ENCODE data around the gene TNIP1.

TNIP1 gene

DNA sequence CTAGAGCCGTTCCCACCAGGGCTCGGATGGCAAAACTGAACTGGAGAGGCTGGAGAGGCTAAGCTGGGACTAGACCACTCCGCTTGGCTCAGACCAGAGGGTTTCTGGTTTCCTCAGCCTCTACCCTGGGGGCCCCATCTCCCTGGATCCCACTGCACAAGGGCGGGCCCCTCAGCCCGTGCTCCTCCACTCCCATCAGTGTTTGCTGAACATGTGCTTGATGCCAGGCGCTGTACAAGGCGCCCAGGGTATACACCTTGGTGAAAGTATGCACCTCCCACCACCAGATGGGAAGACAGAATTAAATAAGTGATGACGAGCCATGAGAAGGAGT lies 42.5 kb downstream of the TNIP1 start:
- DNase-seq: no peak

- DNase-seq: no peak
Observed at GRCh38 chr5:151037561-151038411, 43.0 kb downstream of the TNIP1 start.

GRCh38 chr5:151036556-151036955 lies 44.3 kb downstream of the TNIP1 start:
- peak; percentile 70 for DNase-seq

GRCh38 chr5:151034422-151035379 lies 46.1 kb downstream of the TNIP1 start:
- DNase-seq: no peak

DNA sequence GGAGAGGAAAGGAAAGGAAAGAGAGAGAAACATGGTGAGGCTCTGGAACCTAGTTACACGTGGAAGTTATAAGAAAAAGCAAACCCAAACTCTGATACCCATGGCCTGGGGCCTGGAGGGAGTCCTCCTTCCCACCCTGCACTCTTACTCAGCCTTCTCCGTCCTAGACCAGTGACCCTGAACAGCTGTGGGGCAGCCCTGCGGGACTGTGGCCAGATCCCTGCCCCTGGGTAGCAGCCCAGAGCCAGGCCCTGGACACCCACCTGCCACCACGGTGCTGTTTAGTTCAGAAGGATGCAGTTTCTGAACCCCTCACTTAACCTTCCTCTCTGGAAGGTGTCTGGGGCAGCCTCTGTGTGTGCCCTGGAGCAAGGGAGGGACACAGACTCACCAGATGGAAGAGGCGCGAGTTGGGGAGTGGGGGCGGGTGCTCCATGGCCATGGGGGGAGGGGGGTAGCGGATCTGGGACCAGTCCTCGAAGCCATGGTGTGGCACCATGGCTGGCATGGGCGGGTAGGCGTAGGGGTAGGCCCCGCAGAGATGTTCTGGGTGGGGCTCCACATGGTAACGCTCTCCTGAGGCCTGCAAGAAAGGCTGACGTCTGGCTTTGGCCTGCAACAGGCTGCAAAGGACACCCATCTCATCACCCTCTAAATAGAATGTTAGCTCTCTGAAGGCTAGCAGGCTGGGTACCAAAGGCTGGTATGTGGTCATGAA lies 47.5 kb downstream of the TNIP1 start:
- DNase-seq: no peak

GRCh38 chr5:151031554-151031953 lies 49.3 kb downstream of the TNIP1 start:
- DNase-seq: no peak

DNA sequence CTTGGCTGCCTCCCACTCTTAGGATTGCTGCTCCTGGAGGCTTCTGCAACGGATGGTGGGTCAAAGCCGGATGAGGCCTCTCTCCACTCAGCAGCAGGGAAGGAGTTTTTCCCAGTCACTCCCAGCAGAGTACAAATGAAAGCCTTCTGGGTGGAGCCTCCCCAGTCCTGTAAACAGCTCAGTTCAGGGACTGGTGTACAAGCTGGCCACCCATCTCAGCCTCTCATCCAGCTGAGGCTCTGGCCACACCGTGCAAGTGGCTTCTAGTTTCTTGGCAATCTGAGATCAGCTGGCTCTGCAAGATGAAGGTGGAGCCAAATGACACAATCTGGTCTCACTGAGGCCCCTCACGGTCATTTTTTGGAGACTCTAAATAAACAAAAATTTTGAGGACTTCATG lies 50.5 kb downstream of the TNIP1 start:
- DNase-seq: no peak

DNA sequence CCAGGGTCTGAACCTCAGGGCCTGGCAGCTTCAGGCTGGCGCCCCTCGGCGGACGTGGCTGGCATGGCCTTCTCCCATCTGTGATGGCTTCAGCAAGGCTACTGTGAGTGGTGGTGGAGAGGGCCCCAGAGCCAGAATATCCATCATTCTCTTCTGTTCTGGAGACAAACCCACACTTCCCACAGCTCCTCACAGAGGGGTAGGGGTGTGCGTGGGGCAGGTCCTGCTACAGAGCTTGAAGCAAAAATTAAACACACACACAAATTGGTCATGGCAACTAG lies 50.8 kb downstream of the TNIP1 start:
- DNase-seq: no peak

GRCh38 chr5:151029179-151030055 lies 51.4 kb downstream of the TNIP1 start:
- DNase-seq: no peak

- DNase-seq: no peak
Observed at GRCh38 chr5:151028717-151029116, 52.1 kb downstream of the TNIP1 start.

- DNase-seq: no peak
Observed at GRCh38 chr5:151027961-151028479, 52.8 kb downstream of the TNIP1 start.

- DNase-seq: no peak
Observed at GRCh38 chr5:151026679-151027078, 54.2 kb downstream of the TNIP1 start.

DNA sequence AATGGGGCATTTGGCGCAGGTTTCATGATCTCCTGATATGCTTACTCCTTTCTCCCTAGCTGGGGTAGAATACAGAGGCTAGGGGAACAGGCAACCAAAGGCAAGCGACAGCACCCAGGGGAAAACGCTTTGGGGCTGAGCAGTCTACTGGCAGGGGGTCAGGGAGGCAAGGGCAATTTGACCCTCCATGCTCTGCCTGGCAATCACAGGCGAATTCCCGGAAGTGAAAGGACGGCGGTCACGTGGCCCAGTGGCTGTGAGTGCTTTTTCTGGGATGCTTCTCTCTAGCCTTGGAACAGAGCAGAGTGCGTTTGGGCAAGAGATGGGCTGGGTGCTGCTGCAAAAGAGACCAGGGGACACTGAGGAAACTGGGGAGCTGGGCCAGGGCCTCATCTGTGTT lies 54.7 kb downstream of the TNIP1 start:
- DNase-seq: no peak

GRCh38 chr5:151025250-151025606 lies 55.6 kb downstream of the TNIP1 start:
- no peak for DNase-seq

- DNase-seq: no peak
Observed at GRCh38 chr5:151024440-151025249, 56.2 kb downstream of the TNIP1 start.

- no peak for DNase-seq
Observed at GRCh38 chr5:151023651-151024050, 57.2 kb downstream of the TNIP1 start.

- DNase-seq: no peak
Observed at GRCh38 chr5:151023047-151023615, 57.7 kb downstream of the TNIP1 start.

GRCh38 chr5:151022511-151023018 lies 58.3 kb downstream of the TNIP1 start:
- no peak for DNase-seq

DNA sequence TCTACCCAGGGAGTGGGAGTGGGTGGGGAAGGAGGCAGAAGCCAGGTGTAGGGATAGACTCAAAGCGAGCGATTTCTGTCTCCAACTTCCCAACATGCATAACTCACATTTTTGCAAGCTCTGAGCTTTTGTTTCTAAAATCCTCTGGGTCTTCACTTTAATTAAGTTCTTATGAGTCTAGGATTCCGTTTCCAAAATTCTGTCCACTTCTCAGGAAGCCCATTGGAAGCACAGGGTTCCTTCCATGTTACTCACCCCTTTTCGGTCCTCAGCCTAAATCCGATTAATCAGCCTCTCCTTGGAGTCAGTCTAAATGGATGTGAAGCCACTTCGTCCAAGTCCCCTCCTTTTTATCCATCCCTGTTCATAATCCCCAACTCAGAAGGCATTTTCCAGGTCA lies 59.1 kb downstream of the TNIP1 start:
- no peak for DNase-seq

- peak; percentile 47 for DNase-seq
Observed at GRCh38 chr5:151020304-151021110, 60.3 kb downstream of the TNIP1 start, which contains the start of gene GPX3. Gene GPX3, plus strand, starts transcription at chr5:151020591. Its CDS starts 64 bp downstream, at chr5:151020655.

Data from NCI-H2171 treated with DMSO at 0.1 percent for 48 hours (cell line).